ENCODE results near the gene RADIL.

The RADIL gene

DNA sequence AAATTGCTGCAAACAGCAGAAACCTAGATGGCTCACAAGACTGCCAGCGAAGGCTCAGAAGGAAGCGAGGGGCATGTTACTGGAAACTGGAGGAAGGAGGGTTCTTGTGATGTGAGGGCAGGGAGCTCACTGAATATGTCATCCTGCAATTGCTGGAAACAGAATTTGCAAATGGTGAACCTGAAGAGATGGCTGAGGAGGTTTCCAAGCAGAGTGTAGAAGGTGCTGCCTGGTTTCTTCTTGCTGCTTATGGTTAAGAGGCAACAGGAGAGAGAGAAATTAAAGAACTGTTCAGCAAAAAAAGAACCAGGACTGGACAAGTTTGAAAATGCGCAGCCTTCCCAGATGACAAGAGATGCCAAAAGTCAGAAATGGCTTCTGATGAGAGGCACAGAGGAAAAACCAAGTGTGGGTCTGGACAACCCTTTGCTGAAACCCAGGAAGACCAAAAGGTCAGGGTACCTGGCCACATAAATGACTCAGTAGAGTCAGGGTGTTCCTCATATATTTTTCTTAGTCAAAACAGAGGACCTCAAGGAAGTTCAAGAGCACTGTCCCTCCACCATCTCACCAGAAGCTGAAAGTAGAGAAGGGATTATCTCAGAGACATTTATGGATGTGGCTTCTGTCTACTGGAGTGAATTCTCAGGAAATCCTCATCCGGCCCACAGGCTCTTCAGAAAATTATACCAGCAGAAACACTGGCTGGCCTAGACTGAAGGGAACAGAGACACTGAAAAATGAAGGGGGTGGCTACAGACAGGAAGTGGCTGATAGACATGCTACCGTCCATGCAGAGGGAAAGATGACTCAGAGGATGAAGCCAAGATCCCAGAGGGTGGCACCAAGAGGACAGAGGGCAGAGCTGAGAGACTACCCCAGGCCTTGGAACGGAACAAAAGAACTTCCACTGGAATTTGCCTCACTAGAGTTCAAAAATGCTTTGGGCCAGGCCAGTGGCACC is 31.8 kb downstream of the RADIL start:
- no peak for DNase-seq

DNA sequence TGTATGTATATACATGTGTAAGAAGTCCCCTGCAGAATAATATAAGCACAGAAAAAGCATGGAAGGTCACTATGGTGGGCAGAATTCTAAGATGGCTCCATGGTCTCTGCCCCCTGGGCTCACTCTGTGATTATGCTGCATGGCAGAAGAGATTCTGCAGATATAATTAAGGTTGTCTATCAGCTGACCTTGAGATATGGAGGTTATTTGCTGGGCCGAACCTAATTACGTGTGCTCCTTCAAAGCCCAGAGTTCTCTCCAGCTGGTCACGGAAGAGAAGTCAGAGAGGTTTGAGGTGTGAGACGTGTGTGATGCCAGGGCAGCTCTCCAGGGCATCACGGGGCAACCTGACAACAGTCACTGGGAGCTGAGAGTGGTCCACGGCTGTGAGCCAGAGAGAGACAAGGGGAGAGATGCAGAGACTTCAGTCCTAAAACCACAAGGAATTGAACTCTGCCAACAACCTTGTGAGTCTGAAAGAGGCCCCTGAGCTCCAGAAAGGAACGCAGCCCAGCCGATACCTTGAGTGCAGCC is 33.2 kb downstream of the RADIL start:
- no peak for DNase-seq

DNA sequence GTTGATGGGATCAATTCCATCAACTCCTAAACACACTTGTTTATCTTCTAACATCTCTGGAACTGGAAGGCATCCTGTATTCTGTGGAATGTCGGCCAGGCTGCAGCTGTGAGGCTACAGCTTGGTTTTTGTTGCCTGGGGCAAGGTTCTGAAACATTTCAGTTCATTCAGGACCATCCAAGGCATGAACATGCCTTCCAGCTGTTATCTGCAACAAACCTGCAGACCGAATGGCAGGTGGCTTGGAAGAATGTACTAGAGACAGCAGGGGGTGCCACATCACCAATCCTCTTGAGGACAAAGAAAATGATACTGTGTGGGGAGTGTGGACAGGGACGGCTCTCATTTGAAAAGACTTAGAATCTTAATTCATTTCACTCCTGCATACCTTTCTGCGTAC is 34.1 kb downstream of the RADIL start:
- no peak for DNase-seq

DNA sequence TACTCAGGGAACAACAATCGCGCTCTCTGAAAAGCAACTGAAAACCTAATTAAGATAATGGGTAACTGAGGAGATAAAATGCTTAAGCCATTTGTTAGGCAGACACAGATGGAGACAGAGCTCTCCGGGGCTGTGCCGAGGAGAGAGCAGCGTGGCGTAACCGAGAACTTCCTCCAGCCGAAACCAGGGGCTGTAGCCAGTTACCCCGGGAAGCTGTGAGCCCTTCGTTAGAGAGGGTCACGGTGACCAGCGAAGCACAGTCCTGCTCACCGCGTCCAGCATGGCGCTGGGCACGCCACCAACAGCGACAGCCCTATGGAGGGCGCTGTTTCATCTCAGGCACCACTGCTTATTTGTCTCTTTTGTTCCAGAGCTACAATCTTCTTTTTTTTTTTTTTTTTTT is 37.8 kb downstream of the RADIL start:
- no peak for DNase-seq

DNA sequence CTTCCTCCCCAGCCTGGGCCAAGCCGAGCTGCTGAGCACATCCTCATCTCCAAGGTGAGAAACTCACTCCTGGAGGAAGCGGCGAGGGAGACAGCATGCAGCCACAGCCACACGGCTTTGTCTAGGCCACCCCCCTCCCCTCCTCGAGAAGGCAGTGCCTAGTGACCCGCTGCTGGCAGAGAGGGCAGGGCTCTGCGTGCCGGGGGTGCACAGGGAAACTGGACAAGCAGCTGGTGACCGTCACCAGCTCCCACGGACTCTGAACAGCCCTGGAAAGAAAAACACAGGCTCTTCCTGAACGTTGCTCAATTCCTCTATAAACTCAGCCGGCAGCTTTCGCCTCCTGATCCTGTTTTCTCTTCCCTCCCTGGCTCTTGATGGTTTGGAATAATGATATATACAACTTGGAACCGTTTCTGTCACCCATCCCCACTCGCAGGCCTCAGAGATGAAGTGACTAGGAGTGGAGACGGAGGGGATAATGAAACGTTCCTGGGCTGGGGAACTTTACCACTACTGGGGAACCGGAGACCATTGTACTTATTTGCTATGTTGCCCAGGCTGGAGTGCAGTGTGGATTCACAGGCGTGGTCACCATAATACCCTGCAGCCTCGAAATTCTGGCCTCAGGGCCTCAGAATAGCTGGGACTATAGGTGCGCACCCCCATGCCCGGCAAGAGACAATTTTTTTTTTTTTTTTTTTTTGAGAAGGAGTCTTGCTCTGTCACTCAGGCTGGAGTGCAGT is 41.0 kb downstream of the RADIL start:
- no peak for DNase-seq

DNA sequence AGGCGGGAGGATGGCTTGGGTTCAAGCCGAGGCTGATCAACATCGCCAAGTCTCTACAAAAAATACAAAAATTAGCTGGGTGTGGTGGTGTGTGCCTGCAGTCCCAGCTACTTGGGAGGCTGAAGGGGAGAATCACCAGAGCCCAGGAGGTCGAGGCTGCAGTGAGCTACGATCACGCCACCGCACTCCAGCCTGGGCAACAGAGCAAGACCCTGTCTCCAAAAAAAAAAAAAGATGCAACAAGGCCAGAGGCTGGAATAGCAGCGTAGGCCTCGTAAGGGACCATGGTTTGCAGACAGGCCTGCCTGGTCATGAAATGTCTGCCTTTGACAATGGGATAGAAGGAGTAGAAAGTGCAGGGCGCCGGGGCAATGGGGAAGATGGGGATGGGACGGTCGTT is 41.7 kb downstream of the RADIL start:
- DNase-seq = no peak

DNA sequence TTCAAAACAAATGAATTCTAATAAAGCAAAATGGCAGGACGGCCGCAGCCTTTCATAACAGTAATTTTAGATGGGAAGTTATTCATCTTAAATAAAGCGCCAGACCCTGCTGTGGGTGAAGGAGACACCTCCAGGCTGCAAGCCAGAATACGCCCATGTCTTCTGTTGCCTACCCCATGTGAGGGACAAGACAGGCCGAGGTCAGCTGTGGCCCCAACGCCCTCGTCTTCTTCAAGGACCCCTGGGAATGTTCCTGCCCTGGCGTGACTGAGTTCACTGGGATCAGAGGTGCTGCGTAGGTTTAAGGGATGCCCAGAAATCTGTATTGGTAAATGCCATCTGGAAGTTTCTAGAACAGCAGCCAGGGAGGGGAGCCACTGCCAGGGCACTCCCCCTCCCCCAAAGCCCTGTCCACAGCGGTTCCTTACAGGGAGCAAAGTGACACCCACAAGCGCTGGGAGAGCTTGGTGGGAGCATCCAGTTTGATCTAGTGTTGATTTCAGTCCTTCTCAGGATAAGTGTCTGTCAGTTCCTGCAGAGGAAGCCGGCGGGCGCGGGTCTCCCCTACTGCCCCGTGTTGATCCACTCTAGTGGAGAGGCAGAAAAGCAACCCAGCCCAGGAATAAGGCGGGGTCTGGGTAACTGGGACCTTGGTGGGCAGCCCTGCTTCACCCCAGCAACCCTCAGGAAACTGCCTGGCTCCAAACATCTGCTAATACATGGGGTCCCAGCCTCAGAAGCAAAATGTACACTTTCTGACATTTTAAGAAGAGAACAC is 42.3 kb downstream of the RADIL start:
- no peak for DNase-seq

DNA sequence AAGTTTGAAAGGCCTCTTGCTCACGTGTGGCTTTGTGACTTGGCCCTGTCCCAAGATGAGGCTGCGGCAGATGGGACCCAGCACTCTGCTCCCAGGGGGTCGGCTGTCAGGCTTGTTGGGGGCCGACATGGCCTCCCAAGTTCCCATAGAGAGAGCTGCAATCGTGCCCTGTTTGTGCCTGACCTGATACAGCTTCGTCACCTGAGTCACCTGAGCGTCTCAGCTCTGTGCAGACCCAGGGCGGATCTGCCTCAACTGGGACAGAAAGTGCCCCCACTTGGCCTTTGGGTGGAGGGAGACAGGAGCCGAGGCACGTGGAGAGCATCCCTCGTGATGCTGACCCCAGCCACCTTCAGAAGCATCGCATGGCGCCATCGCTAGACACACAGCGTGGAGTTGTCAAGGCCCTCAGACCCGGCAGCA is 43.4 kb downstream of the RADIL start:
- DNase-seq = no peak

DNA sequence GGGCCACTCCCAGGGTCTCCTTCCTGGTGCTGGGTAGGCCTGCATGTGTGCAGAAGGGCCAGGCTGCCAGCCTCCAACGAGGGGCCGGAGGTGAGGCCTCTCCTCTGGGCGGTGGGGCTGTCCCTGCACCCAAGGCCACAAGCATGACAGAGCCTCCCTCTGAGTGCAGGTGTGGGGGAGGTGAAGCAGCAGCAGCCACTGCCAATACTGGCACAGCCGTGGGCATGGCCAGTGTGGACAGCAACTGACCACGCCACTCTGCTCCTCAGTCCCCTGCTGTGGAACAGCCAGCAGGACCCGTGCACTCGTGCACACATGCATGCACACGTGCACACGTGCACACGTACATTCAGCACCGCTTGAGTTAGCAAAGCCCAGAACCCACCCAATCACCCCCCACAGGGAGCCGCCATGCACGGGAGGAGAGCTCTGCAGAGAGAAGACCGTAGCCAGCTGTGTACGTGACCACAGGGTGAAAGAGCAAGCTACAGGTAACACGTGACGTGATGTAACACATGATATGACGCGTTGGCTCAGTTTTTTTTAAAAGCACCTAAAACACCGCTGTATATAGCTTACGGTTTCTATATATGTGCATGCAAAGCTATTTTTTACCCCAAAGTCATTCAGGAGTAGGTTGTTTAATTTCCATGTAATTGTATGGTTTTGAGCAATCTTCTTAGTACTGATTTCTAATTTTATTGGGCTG is 44.7 kb downstream of the RADIL start:
- no peak for DNase-seq

DNA sequence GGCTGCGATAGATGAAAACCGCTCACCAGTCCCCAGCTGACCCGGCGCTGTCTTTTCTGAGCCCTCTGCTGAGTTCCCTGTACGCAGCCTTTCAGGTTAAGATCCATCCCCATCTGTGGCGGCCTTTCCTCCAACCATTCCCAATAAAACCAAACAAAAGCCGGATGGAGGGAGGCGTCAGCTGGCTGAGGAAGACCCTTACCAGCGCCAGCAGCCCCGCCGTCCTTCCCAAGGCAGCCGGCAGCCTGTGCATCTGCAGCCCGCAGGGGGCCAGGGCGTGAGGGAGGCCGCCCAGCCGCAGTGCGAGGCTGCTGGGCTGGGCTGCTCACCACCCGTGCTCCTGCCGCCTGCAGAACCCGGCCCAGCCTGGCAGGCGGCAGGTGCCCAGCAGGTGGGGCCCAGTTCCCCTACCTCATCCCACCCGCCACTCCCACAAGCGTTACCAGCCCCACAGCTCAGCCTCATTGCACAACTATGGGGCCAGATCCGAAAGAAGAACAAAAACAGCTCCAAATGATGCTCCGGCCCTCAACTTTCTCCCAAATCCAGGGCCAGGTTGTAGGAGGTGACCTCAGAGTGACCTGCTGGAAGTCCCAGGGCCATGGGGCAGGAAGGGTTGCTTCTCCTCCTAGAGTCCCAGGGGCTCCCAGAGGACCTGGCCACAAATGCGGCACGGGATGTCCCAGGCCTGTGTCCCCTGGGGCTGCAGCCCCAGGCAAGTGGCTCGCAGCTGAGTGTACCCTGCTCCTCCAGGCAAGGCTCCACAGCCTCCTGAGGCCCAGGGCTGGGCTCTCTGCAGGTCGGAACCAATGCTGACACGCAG is 45.5 kb downstream of the RADIL start:
- DNase-seq = no peak

DNA sequence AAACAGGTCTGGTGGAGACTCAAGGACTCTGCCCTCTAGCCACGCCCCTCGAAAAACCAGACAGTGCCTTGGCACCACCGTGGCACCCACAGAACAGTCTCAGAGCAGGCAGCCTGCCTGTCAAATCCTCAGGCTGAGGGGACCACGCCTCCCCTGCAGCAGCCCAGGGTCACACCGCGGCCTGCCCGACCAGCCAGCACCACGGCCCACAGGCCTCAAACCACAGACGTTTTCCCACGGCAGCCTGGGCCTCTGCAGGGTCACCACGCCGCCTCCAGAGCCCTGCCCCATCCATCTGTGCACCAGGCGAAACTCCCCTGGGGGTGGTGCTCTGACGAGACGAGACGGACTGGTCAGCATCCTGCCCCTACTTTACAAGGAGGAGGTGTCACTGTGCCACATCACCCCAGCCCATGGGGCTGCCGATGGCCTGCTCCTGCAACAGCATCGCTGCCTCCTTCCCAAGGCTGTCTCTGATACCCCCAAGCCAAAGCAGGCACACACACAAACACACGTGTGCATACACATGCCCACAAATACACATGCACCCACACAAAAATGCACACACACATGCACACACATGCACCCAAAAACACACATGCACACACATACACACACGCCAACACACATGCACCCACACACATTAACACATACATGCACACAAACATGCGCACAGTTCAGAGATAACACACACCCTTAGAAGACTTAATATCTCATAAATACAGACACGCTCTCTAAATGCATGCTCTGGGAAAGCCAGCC is 46.3 kb downstream of the RADIL start:
- no peak for DNase-seq

DNA sequence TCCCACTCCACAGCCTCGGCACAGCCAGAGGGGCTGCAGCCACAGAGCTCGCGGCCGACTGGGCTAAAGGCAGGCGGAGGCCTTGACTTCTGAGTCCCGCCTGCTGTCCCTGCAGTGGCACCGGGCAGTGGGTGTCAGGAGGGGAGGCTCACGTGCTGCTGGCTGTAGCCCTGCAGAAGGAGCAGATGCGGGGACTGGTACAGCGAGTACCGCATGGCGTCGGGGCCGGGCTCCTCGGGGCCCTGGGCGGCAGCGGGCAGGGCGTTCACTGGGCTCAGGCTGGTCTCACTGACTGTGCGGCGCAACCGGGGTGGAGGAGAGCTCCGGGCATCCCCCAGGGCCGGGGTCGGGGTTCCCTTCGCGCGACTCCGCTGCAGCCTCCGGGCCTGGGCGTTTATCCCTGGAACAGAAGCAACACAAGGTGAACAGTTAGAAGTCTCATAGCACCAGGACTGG is 47.3 kb downstream of the RADIL start:
- no peak for DNase-seq

DNA sequence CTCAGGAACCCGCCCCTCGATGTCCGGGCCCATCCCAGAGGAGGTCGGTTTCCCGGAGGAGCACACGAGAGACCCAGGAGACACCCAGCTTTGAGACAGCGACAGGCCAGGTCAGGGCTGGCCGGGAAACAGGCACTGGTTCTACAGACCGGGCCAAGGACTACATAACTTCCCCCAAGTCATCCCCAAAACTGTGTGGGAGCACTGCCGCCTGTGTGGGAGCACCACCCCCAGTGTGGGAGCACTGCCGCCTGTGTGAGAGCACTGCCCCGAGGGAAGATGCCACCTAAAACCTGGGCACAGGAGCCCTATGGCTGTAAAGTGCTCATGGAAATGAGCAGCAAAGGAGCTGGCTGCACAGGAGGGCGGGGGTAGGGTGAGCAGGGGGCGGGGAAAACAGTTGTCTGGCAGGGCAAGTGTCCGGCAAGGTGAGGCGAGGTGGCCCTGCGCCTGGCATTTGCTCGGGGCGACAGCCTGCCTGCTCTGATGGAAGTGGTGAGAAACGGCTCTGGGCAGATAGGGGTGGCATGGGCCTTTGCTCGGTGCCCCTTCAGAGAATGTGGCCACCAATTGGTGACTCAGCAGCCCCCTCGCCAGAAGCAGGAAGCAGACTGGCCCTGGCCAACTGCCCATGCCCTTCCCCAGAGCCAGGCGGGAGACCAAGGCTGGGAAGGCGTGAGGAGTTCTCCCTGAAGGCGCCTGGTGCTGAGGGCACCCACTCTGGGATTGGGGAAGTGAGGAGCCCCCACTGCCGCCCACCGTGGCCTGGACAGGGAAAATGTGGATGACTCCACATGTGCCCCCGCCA is 47.9 kb downstream of the RADIL start:
- no peak for DNase-seq

DNA sequence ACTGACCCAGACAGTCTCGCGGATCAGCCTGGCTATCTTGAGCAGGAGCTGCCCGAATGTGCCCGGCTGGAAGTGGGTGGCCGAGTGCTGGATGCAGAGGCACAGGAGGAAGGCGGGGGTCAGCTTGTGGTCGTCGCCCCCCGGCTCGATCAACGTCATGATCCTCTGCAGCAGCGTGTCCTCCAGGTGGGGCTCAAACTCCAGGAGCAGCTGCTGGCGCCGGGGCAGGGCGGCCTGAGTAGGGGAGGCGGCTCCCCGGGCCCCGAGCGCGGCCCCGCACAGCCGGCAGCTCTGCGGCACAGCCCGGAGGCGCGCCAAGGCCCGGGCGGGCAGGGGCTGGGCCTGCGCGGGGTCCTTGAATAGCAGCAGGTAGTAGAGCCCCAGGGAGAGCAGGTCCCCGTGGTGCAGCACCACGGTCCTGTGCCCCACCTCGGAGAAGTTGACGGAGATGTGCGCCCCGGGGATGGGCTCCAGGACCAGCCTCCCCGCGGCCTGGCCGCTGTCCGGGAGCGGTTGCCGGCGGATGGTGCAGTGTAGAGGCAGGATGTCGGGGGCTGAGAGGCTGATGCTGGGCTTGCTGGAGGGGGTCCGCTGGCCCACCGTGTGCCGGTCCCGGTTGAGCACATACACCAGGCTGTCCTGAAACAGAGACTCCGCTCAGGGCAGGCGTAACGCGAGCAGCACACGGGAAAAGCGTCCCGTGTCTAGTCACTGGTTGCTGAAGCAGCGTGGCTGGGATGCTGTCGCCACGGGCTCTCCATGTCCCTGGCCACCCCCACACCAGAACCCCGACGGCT is 48.7 kb downstream of the RADIL start:
- DNase-seq = no peak

DNA sequence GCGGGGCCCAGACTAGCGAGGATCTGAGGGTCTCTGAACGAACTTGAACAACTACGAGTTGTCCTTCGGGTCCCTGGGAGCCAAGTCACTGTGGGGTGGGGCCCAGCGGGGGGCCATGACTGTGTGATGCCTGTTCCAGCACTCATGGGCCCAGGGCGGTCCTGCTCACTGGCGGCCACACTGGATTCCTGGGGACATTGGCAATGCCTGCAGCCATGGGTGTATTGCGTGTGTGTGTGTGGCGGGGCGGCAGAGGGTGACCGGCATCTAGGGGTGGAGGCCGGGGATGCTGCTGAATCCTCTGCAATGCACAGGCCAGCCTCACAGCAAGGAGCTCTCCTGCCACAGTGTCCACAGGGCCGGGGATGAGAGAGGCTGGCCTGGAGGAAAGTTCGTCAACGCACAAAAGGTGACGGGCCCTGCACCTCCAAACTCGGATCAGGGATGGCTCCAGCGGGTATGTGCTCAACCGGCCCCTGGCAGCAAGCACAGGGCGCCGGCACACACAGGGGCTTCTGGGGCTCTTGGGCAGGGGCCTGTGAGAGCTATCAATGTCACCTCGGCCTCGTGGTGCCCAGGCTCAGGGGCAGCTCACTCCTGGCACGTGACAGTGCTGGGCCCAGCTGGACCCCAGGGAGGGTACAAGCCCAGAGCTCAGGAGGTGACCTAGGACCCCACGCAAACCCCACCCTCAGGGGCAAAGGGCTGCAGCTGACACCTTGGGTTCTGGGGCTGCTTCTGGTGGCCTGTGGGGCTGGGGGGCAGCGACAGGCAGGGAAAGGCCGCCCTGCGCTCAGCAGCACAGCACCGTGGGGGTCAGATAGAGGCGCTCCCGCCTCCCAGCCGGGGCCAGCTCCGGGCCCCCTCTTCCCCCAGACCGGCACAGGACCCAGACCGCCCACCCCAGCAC is 49.6 kb downstream of the RADIL start:
- DNase-seq = no peak

DNA sequence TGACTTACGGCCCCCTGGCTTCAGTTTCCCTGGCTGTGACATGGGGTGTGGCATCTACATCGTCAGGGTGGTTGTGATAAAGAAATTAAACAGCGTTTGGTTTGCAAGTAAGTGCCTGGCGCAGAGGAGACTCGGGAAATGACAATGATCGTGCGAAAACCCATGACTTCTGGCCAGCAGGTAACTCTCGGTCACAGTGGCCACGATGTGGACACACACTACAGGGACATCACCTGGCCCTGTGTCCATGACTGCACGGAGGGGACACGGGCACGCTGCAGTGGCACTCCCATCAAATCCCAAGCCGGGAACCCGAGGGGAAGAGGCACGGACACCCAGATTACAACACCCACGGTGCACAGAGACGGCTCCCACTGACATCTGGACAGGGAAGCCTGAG is 50.3 kb downstream of the RADIL start:
- no peak for DNase-seq

DNA sequence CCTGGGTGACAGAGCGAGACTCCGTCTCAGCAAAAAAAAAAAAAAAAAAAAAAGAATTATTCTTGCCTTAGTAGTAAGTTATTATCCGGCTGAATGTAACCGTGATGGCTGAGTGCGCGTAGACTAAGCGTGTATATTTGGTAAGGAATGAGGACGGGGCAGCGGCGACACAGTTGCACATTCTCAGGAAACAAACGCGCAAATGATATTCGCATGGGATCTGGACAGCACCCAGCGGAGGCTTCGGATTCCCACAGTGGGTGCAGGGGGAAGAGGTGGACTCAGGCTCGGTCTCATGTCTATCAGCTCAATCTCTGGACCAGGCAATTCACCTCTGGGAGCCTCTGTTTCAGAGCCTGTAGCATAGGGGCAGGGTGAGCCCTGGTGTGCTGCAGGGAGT is 50.8 kb downstream of the RADIL start:
- no peak for DNase-seq
